MM.1S (cell line): ENCODE results near the gene C19orf85.

Experiments
- EZH2 ChIP-seq: fragments of 300-600 bp; sonication (generic); optimal IDR thresholded peaks from 2 replicates; pipeline ENCODE3; 2017; ENCODE audit warnings: low read depth, mild to moderate bottlenecking, antibody characterized with exemption, low read length, mixed read lengths
- EZH2phosphoT487 ChIP-seq: fragments of 300-600 bp; sonication (generic); IDR thresholded peaks from 2 replicates; pipeline ENCODE4 v1.6.1; 2018; ENCODE audit warnings: antibody characterized with exemption, low read length
- TF ChIP-seq, protein P1 (sequence below): fragments of 300-600 bp; sonication (generic); IDR thresholded peaks from 2 replicates; pipeline ENCODE4 v1.5.1; 2016; ENCODE audit warnings: antibody characterized with exemption, low read length, mixed read lengths

GRCh38 chr19:55419624-55420236, 44.8 kb downstream of the C19orf85 start:
- TF ChIP-seq, protein P1, sequence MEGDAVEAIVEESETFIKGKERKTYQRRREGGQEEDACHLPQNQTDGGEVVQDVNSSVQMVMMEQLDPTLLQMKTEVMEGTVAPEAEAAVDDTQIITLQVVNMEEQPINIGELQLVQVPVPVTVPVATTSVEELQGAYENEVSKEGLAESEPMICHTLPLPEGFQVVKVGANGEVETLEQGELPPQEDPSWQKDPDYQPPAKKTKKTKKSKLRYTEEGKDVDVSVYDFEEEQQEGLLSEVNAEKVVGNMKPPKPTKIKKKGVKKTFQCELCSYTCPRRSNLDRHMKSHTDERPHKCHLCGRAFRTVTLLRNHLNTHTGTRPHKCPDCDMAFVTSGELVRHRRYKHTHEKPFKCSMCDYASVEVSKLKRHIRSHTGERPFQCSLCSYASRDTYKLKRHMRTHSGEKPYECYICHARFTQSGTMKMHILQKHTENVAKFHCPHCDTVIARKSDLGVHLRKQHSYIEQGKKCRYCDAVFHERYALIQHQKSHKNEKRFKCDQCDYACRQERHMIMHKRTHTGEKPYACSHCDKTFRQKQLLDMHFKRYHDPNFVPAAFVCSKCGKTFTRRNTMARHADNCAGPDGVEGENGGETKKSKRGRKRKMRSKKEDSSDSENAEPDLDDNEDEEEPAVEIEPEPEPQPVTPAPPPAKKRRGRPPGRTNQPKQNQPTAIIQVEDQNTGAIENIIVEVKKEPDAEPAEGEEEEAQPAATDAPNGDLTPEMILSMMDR = no peak
- no peak for TF ChIP-seq EZH2
- TF ChIP-seq EZH2phosphoT487 = no peak
